ENCODE measurements around the gene RNU4-1. TPM values are rescaled to one million over a fixed set of nuclear protein-coding genes. Genes with fewer than 3 reads are reported as not detected.

Gene RNU4-1
- total and polyA plus RNA-seq, 9 of the 15 experiments (the other 6 are each of a cell fraction or from before 2014, with no cell fraction given), result under 0.01 to 19,719 (median 3,563) TPM; not detected in 4

- no peaks in the 10 kb centered on the region for H3K27me3 ChIP-seq (ENCODE audit: control insufficient read depth in 2 of 2, insufficient read depth in 2 of 2, low read length in 2 of 2)
- CTCF ChIA-PET (ENCODE audit: low intra/inter-chr PET ratio), result no interaction called here
- in situ Hi-C loops (cut with MboI), result no loop called here
Measured at GRCh38 chr12:120249875-120250795, 42.9 kb downstream of the RNU4-1 start.

More at GRCh38 chr12:120249875-120250795, 42.9 kb downstream of the RNU4-1 start:
- peak overlapping the region; percentile 43; the same call in 1 of the 2 replicates for H3K4me2 ChIP-seq (ENCODE audit: insufficient read depth, low read length)
- peak; percentile 16; the same call in 2 of the 3 replicates for ATAC-seq
- no peak overlapping the region for H3K27ac ChIP-seq (ENCODE audit: extremely low read depth, low read depth, low read length)
- peaks cover 9% of the 10 kb centered on the region; the same call in 1 of the 3 replicates for H3K36me3 ChIP-seq (ENCODE audit: control insufficient read depth, insufficient read depth, low read length)
- no peak for DNase-seq (ENCODE audit: extremely low read depth in 1 of 4, low spot score in 3 of 4)
- peak; percentile 51 for FAIRE-seq
- no peaks in the 10 kb centered on the region for H3K9me3 ChIP-seq (replicated peaks; ENCODE audit: control insufficient read depth, insufficient read depth, low read depth, low read length)
- TF ChIP-seq ZBTB1 (CRISPR knock-in tag; IDR thresholded peaks at IDR 0.05; ENCODE audit: borderline replicate concordance, low read depth) (peak; percentile 1; the same call in 1 of the 2 replicates), SPI1 (IDR thresholded peaks at IDR 0.05; ENCODE audit: borderline replicate concordance, low read depth, low read length) (peak; percentile 67; the same call in 1 of the 2 replicates), BCL6 (CRISPR knock-in tag; IDR thresholded peaks at IDR 0.05) (no peak), ZBTB9 (CRISPR knock-in tag; IDR thresholded peaks at IDR 0.05) (0 out of 2 replicates have a peak, but pooled peaks have one; percentile 18), HMBOX1 (IDR thresholded peaks at IDR 0.05) (peak; percentile 26; the same call in 1 of the 2 replicates), HMGN3 (IDR thresholded peaks at IDR 0.05; ENCODE audit: borderline replicate concordance, extremely low read depth, insufficient read length, low read depth, low read length) (no peak), USF1 (CRISPR knock-in tag; IDR thresholded peaks at IDR 0.05) (peak; percentile 25; the same call in 1 of the 2 replicates)
- TF ChIP-seq, protein P1, sequence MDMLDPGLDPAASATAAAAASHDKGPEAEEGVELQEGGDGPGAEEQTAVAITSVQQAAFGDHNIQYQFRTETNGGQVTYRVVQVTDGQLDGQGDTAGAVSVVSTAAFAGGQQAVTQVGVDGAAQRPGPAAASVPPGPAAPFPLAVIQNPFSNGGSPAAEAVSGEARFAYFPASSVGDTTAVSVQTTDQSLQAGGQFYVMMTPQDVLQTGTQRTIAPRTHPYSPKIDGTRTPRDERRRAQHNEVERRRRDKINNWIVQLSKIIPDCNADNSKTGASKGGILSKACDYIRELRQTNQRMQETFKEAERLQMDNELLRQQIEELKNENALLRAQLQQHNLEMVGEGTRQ (CRISPR knock-in tag; IDR thresholded peaks at IDR 0.05), result 0 out of 2 replicates have a peak, but pooled peaks have one; percentile 15
- H4K20me1 ChIP-seq (replicated peaks; ENCODE audit: control insufficient read depth, insufficient read depth, low read length), result peaks cover 19% of the 10 kb centered on the region
- BruUV-seq (replicated peaks), result no TSS peak
- no peak overlapping the region for H2AFZ ChIP-seq (ENCODE audit: low read depth, low read length)
- peaks cover 33% of the 10 kb centered on the region for H3K79me2 ChIP-seq (ENCODE audit: control insufficient read depth, insufficient read depth, low read length)
- intact Hi-C loops (cut with micrococcal nuclease), result no loop called here
- POLR2A ChIA-PET, result interaction anchor here (1.2 to 6.8 kb wide), 7 partner anchors 10 to 50 kb away, joined by 4 to 56 read pairs (median 32); partner anchors contain the start of genes PXN, RNU4-1, RNU4-2 and RPLP0
- peaks cover 3% of the 10 kb centered on the region for H3K9me1 ChIP-seq (ENCODE audit: control insufficient read depth, insufficient read depth, low read length)
- 35% methylated on average over 8 of the region's 8 CpGs for WGBS (ENCODE audit: insufficient coverage, low coverage, missing lambda C conversion rate)
- peak overlapping the region in 1 of 2 experiments; percentile 77; a peak in 2 of 4 replicates for H3K9ac ChIP-seq (ENCODE audit: insufficient read depth in 1 of 2, low read depth in 2 of 2, low read length in 2 of 2)
- H3K4me1 ChIP-seq (replicated peaks in 1 of 2; ENCODE audit: control insufficient read depth in 2 of 2, insufficient read depth in 2 of 2, low read length in 2 of 2), result peaks cover 30 to 38% of the 10 kb centered on the region in 2 experiments
- no peak overlapping the region for H3K4me3 ChIP-seq
